Esophagus muscularis mucosa (tissue), 4 donors: ENCODE results near the gene ARHGAP21. TPM values are rescaled to one million over a fixed set of nuclear protein-coding genes. Genes with fewer than 3 reads are reported as not detected.

Experiments used
- DNase-seq: peaks from one replicate; pipeline ENCODE4 v3.0.0-alpha.2; 2017; ENCODE audit errors: extremely low spot score
- H3K27ac ChIP-seq, 4 donors: fragments of 200-600 bp; sonication (generic); replicated peaks in 1 of 4; 1 replicate in 3 of 4; 2 replicates in 1 of 4; pipeline ENCODE4 v1.5.1; 2016 to 2019; ENCODE audit warnings: mild to moderate bottlenecking in 1 of 4
- H3K27me3 ChIP-seq, 4 donors: fragments of 200-600 bp; sonication (generic); one replicate each; pipeline versions ENCODE4 v1.5.1 to v1.6.0; 2016 to 2019
- H3K36me3 ChIP-seq, 4 donors: fragments of 200-600 bp; sonication (generic); one replicate each; pipeline ENCODE4 v1.5.1; 2016 to 2019
- H3K4me1 ChIP-seq, 4 donors: fragments of 200-600 bp; sonication (generic); one replicate each; pipeline ENCODE4 v1.5.1; 2016 to 2019
- H3K4me3 ChIP-seq, 4 donors: fragments of 200-600 bp; sonication (generic); 1 replicate in 2 of 4; 2 replicates in 2 of 4; pipeline ENCODE4 v1.5.1; 2016 to 2019; ENCODE audit warnings: mild to moderate bottlenecking in 4 of 4, moderate library complexity in 1 of 4
- H3K9me3 ChIP-seq, 4 donors: fragments of 200-600 bp; sonication (generic); 1 replicate in 3 of 4; 2 replicates in 1 of 4; pipeline ENCODE4 v1.5.1; 2016 to 2019
- EP300 ChIP-seq: sonication (generic); formaldehyde crosslinking; IDR thresholded peaks from one replicate; pipeline ENCODE4 v1.6.1; 2017; ENCODE audit warnings: antibody characterized with exemption
- POLR2A ChIP-seq: fragments of 450-650 bp; IDR thresholded peaks from one replicate; pipeline ENCODE4 v1.6.1; 2017; ENCODE audit warnings: antibody characterized with exemption, moderate library complexity, mild to moderate bottlenecking, low read depth
- POLR2AphosphoS5 ChIP-seq, 2 donors: sonication (generic); formaldehyde crosslinking; IDR thresholded peaks; one replicate each; pipeline ENCODE4 v1.6.1; 2017; ENCODE audit warnings: antibody characterized with exemption in 2 of 2
- WGBS: methylation state at CpG from one replicate; pipeline ENCODE4 v1.1.5; 2018; 5-methylcytosine and 5-hydroxymethylcytosine counted together
- intact Hi-C: fragments of 100-400 bp; cut with DNase I; formaldehyde crosslinking; loops from one replicate; pipeline ENCODE4 v1.15.1; 2023
- small RNA-seq, 3 donors: library from RNA; depleted of rRNA; stranded (forward); fragments of <200 nt; gene quantifications; one replicate each; pipeline ENCODE3, GENCODE V24; 2016
- total RNA-seq, 4 donors: library from RNA; depleted of rRNA; stranded (reverse); fragments of >200 nt; gene quantifications; one replicate each; pipeline versions ENCODE4 v1.1.0 to v1.2.1, GENCODE V29; 2016
- TF ChIP-seq, protein P1 (sequence below), 3 experiments: fragments of 200-600 bp in 2 of 3; fragments of 450-650 bp in 1 of 3; sonication (generic) in 2 of 3; IDR thresholded peaks; one replicate each; pipeline ENCODE4 v1.5.1; 2017 to 2019; ENCODE audit warnings: antibody characterized with exemption in 3 of 3, mild to moderate bottlenecking in 2 of 3, moderate library complexity in 1 of 3

ARHGAP21 gene
- total RNA-seq, 4 donors from 2014 or later, result 52.7 to 65.7 (median 61.1) TPM

- DNase-seq, result no peak
- Histone ChIP-seq H3K4me3 (no peak overlapping the region), H3K4me1 (no peaks in the 10 kb centered on the region), H3K27me3 (no peaks in the 10 kb centered on the region), H3K27ac (no peak overlapping the region), H3K9me3 (no peaks in the 10 kb centered on the region), H3K36me3 (peaks cover 20 to 93% (median 56%) of the 10 kb centered on the region in 4 donors)
- WGBS, result 90% methylated on average over 11 of the region's 11 CpGs
- intact Hi-C loops, result no loop called here
- TF ChIP-seq EP300, result no peak
- no peak for TF ChIP-seq POLR2AphosphoS5 (IDR thresholded peaks at IDR 0.05)
- TF ChIP-seq POLR2A, result no peak
- TF ChIP-seq, protein P1, sequence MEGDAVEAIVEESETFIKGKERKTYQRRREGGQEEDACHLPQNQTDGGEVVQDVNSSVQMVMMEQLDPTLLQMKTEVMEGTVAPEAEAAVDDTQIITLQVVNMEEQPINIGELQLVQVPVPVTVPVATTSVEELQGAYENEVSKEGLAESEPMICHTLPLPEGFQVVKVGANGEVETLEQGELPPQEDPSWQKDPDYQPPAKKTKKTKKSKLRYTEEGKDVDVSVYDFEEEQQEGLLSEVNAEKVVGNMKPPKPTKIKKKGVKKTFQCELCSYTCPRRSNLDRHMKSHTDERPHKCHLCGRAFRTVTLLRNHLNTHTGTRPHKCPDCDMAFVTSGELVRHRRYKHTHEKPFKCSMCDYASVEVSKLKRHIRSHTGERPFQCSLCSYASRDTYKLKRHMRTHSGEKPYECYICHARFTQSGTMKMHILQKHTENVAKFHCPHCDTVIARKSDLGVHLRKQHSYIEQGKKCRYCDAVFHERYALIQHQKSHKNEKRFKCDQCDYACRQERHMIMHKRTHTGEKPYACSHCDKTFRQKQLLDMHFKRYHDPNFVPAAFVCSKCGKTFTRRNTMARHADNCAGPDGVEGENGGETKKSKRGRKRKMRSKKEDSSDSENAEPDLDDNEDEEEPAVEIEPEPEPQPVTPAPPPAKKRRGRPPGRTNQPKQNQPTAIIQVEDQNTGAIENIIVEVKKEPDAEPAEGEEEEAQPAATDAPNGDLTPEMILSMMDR (IDR thresholded peaks at IDR 0.05), result no peak
Observed at GRCh38 chr10:24536636-24537035, 187.1 kb downstream of the ARHGAP21 start.

- no peak for DNase-seq
- no peak for TF ChIP-seq EP300
- no peak for TF ChIP-seq POLR2AphosphoS5 (IDR thresholded peaks at IDR 0.05)
- no peak for TF ChIP-seq POLR2A
- TF ChIP-seq, protein P1 (IDR thresholded peaks at IDR 0.05), result no peak
- intact Hi-C loops, result no loop called here
- Histone ChIP-seq H3K4me1 (no peaks in the 10 kb centered on the region), H3K9me3 (no peaks in the 10 kb centered on the region), H3K27ac (no peak overlapping the region), H3K36me3 (peaks cover 15 to 92% (median 59%) of the 10 kb centered on the region in 4 donors), H3K27me3 (no peaks in the 10 kb centered on the region), H3K4me3 (no peak overlapping the region)
- WGBS, result 88% methylated on average over 4 of the region's 4 CpGs
Observed at GRCh38 chr10:24533981-24534380, 189.7 kb downstream of the ARHGAP21 start.

Small RNAs within 50 kb of the gene (small RNA-seq; reads per million reads assigned to genes)
- 0 reads per million in 3 donors for gene RNA5SP305

Other genes with a start within 250 kb of the ARHGAP21 start
- gene PRTFDC1, start 228.7 kb upstream of the ARHGAP21 start, total RNA-seq, result 1 to 10 TPM; 3.0 to 8.3 (median 4.3) TPM